PFSK-1 (cell line): Measurements from ENCODE around the gene PRSS27.

ENCODE experiments used
- POLR2AphosphoS5 ChIP-seq: IDR thresholded peaks from 2 replicates; pipeline ENCODE4 v1.6.1; 2012; ENCODE audit warnings: low read depth, mild to moderate bottlenecking, control low read depth, low read length, moderate library complexity
- REST ChIP-seq, 2 experiments: IDR thresholded peaks; 2 replicates each; pipeline versions ENCODE4 v1.6.1 to v1.8.0; 2011 to 2012; ENCODE audit warnings: low read depth in 2 of 2, low read length in 2 of 2, control low read depth in 1 of 2, inconsistent platforms in 1 of 2, mild to moderate bottlenecking in 1 of 2, moderate library complexity in 1 of 2; ENCODE audit not compliant: insufficient read depth in 1 of 2
- SIN3A ChIP-seq: IDR thresholded peaks from 2 replicates; pipeline ENCODE4 v1.6.1; 2012; ENCODE audit warnings: mild to moderate bottlenecking, low read length, moderate library complexity, borderline replicate concordance; ENCODE audit not compliant: insufficient read depth

DNA sequence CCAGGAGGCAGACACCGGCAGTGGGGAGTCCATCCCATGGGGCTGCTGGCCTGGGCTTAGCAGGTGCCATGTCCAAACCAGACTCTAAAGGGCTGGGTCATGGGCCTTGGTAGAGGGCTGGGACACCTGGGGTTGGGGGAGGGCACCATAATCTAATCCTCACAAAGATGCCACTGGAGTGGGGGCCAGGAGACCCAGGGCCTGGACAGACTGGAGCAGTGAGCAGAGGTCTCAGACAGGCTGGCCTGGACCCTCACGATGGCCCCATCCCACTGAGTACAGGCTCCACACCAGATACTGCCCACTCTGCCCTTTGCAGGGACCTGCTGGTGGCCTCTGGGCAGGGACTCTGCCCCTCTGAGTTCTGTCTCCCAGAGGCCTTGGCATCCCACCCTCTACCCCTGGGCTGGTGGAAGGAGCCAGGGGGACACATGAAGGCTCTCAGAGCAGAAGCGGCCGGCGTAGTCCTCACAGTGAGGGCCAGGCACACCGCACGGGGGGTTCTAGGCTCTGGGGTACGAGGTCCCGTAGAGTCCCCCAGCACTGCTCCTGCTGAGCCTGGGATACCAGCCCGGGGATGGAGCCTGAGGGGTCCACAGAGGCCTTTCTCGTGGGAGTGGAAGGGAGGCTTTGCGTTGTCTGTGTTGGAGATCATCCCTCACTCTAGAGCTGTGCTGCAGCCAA, 22.4 kb upstream of the PRSS27 start:
- TF ChIP-seq SIN3A (no peak), REST (IDR thresholded peaks at IDR 0.05; ENCODE audit: insufficient read depth in 1 of 2, low read depth in 2 of 2, low read length in 2 of 2) (no peak), POLR2AphosphoS5 (no peak)
